K562 (cell line): ENCODE measurements around the gene IRF1. TPM values are rescaled to one million over a fixed set of nuclear protein-coding genes. Genes with fewer than 3 reads are reported as not detected.

Experiments
- CTBP1 ChIP-seq: fragments of 450-650 bp; IDR thresholded peaks from 2 replicates; pipeline ENCODE4 v1.6.1; 2016; ENCODE audit warnings: borderline replicate concordance
- FOXK2 ChIP-seq, 2 experiments: fragments of 450-650 bp; IDR thresholded peaks in 1 of 2; conservative IDR thresholded peaks in 1 of 2; 2 replicates each; pipeline ENCODE4 v1.6.1; 2016; ENCODE audit warnings: low read depth in 2 of 2, mild to moderate bottlenecking in 1 of 2
- GATAD2B ChIP-seq: fragments of 450-650 bp; IDR thresholded peaks from 2 replicates; pipeline ENCODE4 v1.6.1; 2017; ENCODE audit warnings: mild to moderate bottlenecking, borderline replicate concordance
- KLF10 ChIP-seq: fragments of 250-450 bp; sonication (Bioruptor Pico); IDR thresholded peaks from 2 replicates; pipeline ENCODE4 v1.6.1; 2021; ENCODE audit warnings: matching md5 sums
- LARP7 ChIP-seq: fragments of 450-650 bp; IDR thresholded peaks from 2 replicates; pipeline ENCODE4 v1.6.1; 2016
- MBD2 ChIP-seq: sonication (generic); IDR thresholded peaks from 2 replicates; pipeline ENCODE4 v1.6.1; 2016; ENCODE audit warnings: low read depth, borderline replicate concordance
- MXI1 ChIP-seq: IDR thresholded peaks from 2 replicates; pipeline ENCODE4 v1.6.1; 2011; ENCODE audit warnings: low read depth, mild to moderate bottlenecking, improper control_type of control experiment, low read length
- PCBP2 ChIP-seq: fragments of 200-400 bp; formaldehyde crosslinking; IDR thresholded peaks from 2 replicates; pipeline ENCODE4 v1.6.1; 2018; ENCODE audit warnings: low read length, low read depth, mild to moderate bottlenecking, moderate library complexity; ENCODE audit not compliant: poor library complexity, severe bottlenecking
- POLR2B ChIP-seq: fragments of 450-650 bp; IDR thresholded peaks from 2 replicates; pipeline ENCODE4 v1.6.1; 2018; ENCODE audit warnings: low read depth; ENCODE audit not compliant: partially characterized antibody
- RNF2 ChIP-seq: sonication (generic); IDR thresholded peaks from 2 replicates; pipeline ENCODE4 v1.6.1; 2016
- ZFP1 ChIP-seq: fragments of 450-650 bp; formaldehyde crosslinking; IDR thresholded peaks from 2 replicates; pipeline ENCODE4 v1.4.0; 2020; ENCODE audit warnings: mild to moderate bottlenecking, mixed read lengths
- ZNF124 ChIP-seq: sonication (generic); formaldehyde crosslinking; IDR thresholded peaks from 2 replicates; pipeline ENCODE4 v1.8.1; 2022; ENCODE audit warnings: missing genetic modification reagents
- ZNF263 ChIP-seq: sonication (generic); formaldehyde crosslinking; IDR thresholded peaks from 2 replicates; pipeline ENCODE4 v1.8.0; 2022; ENCODE audit warnings: mild to moderate bottlenecking, missing genetic modification reagents, borderline replicate concordance
- polyA plus RNA-seq, 8 experiments: library from polyadenylated mRNA; depleted of rRNA in 4 of 8; stranded (reverse) in 5 of 8; unstranded in 3 of 8; fragments of >200 nt; fragmentation: Nextera tagmentation in 2 of 8; fragmentation: Illumina TruSeq in 1 of 8; extraction: Ambion mirVana in 2 of 8; extraction: Trizol in 1 of 8; gene quantifications; 2 replicates each; pipeline versions ENCODE4 v1.2.1 to v1.2.3, GENCODE V29; 2011 to 2014; ENCODE audit warnings: inconsistent platforms in 1 of 8, missing spikeins in 1 of 8
- total RNA-seq, 7 experiments: library from RNA; depleted of rRNA in 6 of 7; stranded (reverse); fragments of >200 nt in 6 of 7; fragmentation: Illumina TruSeq in 2 of 7; extraction: Trizol in 2 of 7; gene quantifications; 2 replicates each; pipeline versions ENCODE4 v1.2.1 to v1.2.3, GENCODE V29; 2011 to 2021; ENCODE audit warnings: low replicate concordance in 1 of 7
- TF ChIP-seq, protein P1 (sequence below): sonication (generic); formaldehyde crosslinking; IDR thresholded peaks from 2 replicates; pipeline ENCODE4 v1.8.0; 2022; ENCODE audit warnings: mild to moderate bottlenecking, missing genetic modification reagents, borderline replicate concordance
- TF ChIP-seq, protein P2 (sequence below): fragments of 450-650 bp; IDR thresholded peaks from 2 replicates; pipeline ENCODE4 v1.6.1; 2016; ENCODE audit warnings: missing biosample characterization, missing genetic modification characterization
- TF ChIP-seq, protein P3 (sequence below): fragments of 450-650 bp; IDR thresholded peaks from one replicate; pipeline ENCODE4 v1.6.1; 2018; ENCODE audit warnings: mild to moderate bottlenecking, moderate library complexity; ENCODE audit not compliant: partially characterized antibody
- TF ChIP-seq, protein P4 (sequence below), 2 experiments: fragments of 450-650 bp; IDR thresholded peaks; 2 replicates each; pipeline ENCODE4 v1.6.1; 2016
- TF ChIP-seq, protein P5 (sequence below): fragments of 450-650 bp; IDR thresholded peaks from 2 replicates; pipeline ENCODE4 v1.6.1; 2016
- TF ChIP-seq, protein P6 (sequence below), 2 experiments: fragments of 450-650 bp in 1 of 2; sonication (generic) in 1 of 2; formaldehyde crosslinking in 1 of 2; IDR thresholded peaks in 1 of 2; conservative IDR thresholded peaks in 1 of 2; 2 replicates each; pipeline versions ENCODE4 v1.6.1 to v1.8.1; 2016 to 2023; ENCODE audit warnings: mild to moderate bottlenecking in 2 of 2, moderate library complexity in 2 of 2, inconsistent platforms in 1 of 2, missing genetic modification reagents in 1 of 2

The IRF1 gene
- total and polyA plus RNA-seq, 9 of the 15 experiments (the other 6 are each of a cell fraction or from before 2014, with no cell fraction given) = 1.1 to 12.3 (median 5.9) TPM

DNA sequence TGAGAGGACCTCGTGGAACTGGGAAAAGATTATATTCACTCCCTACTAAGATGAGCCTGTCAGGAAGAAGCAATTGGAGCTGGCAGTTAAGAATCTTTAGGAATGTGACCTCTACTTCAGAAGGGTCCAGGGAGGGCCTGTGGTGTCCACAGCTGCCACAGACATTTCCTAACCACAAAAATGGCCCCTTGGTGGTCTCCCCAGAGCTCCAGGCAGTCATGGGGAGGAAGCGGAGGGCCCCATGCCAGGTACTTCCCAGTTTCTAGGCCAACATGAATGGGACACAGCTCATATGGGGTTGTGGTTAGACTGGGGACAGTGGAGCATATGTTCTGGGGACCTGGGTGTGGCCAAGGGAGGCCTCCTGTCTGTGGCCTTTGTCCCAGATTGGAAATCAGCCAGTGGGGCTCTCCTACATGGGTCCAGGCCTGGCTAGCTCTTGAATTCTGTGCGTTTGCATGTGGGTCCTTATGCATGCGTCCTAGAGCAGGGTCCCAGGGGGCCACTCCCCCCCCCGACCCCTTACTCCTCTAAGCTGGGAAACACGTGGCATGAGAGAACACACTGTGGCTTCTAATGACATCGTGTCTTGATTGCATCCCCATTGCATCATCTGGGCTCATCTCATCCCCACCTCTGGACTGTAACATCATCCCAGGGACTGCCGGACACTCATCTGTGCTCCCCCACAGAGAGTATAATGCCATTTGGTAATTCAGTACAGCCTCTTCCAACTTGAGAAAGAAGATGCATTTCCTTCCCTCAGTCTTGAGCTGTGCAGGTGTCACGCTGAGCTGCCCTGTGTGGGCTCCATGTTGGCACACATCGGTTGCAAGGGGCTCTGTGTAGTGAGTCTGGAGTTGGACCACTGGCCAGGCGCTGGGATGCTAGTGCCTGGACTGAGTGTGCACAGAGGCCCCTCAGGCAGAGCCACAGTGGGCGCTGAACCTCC lies 31.3 kb downstream of the IRF1 start (continued):
- TF ChIP-seq, protein P1, sequence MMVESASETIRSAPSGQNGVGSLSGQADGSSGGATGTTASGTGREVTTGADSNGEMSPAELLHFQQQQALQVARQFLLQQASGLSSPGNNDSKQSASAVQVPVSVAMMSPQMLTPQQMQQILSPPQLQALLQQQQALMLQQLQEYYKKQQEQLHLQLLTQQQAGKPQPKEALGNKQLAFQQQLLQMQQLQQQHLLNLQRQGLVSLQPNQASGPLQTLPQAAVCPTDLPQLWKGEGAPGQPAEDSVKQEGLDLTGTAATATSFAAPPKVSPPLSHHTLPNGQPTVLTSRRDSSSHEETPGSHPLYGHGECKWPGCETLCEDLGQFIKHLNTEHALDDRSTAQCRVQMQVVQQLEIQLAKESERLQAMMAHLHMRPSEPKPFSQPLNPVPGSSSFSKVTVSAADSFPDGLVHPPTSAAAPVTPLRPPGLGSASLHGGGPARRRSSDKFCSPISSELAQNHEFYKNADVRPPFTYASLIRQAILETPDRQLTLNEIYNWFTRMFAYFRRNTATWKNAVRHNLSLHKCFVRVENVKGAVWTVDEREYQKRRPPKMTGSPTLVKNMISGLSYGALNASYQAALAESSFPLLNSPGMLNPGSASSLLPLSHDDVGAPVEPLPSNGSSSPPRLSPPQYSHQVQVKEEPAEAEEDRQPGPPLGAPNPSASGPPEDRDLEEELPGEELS = no peak
- TF ChIP-seq ZFP1 (CRISPR knock-in tag) (no peak), PCBP2 (no peak), GATAD2B (no peak), FOXK2 (conservative IDR thresholded peaks at IDR 0.05 in 1 of 2, IDR thresholded peaks at IDR 0.05 in 1 of 2; ENCODE audit: low read depth in 2 of 2) (no peak), ZNF263 (peak; percentile 48; the same call in 1 of the 2 replicates), ZNF124 (CRISPR knock-in tag) (no peak), RNF2 (0 out of 2 replicates have a peak, but pooled peaks have one; percentile 63), MBD2 (no peak), MXI1 (no peak), POLR2B (no peak), LARP7 (no peak), CTBP1 (peak; percentile 98), KLF10 (CRISPR knock-in tag) (no peak)
- TF ChIP-seq, protein P2, sequence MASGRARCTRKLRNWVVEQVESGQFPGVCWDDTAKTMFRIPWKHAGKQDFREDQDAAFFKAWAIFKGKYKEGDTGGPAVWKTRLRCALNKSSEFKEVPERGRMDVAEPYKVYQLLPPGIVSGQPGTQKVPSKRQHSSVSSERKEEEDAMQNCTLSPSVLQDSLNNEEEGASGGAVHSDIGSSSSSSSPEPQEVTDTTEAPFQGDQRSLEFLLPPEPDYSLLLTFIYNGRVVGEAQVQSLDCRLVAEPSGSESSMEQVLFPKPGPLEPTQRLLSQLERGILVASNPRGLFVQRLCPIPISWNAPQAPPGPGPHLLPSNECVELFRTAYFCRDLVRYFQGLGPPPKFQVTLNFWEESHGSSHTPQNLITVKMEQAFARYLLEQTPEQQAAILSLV = peak; percentile 93
- TF ChIP-seq, protein P3, sequence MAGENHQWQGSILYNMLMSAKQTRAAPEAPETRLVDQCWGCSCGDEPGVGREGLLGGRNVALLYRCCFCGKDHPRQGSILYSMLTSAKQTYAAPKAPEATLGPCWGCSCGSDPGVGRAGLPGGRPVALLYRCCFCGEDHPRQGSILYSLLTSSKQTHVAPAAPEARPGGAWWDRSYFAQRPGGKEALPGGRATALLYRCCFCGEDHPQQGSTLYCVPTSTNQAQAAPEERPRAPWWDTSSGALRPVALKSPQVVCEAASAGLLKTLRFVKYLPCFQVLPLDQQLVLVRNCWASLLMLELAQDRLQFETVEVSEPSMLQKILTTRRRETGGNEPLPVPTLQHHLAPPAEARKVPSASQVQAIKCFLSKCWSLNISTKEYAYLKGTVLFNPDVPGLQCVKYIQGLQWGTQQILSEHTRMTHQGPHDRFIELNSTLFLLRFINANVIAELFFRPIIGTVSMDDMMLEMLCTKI = no peak
- TF ChIP-seq, protein P4, sequence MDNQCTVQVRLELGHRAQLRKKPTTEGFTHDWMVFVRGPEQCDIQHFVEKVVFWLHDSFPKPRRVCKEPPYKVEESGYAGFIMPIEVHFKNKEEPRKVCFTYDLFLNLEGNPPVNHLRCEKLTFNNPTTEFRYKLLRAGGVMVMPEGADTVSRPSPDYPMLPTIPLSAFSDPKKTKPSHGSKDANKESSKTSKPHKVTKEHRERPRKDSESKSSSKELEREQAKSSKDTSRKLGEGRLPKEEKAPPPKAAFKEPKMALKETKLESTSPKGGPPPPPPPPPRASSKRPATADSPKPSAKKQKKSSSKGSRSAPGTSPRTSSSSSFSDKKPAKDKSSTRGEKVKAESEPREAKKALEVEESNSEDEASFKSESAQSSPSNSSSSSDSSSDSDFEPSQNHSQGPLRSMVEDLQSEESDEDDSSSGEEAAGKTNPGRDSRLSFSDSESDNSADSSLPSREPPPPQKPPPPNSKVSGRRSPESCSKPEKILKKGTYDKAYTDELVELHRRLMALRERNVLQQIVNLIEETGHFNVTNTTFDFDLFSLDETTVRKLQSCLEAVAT (IDR thresholded peaks at IDR 0.05) = peak in 1 of 2 experiments; percentile 46; a peak in 1 of 4 replicates
- TF ChIP-seq, protein P5, sequence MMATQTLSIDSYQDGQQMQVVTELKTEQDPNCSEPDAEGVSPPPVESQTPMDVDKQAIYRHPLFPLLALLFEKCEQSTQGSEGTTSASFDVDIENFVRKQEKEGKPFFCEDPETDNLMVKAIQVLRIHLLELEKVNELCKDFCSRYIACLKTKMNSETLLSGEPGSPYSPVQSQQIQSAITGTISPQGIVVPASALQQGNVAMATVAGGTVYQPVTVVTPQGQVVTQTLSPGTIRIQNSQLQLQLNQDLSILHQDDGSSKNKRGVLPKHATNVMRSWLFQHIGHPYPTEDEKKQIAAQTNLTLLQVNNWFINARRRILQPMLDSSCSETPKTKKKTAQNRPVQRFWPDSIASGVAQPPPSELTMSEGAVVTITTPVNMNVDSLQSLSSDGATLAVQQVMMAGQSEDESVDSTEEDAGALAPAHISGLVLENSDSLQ = no peak
- TF ChIP-seq, protein P6, sequence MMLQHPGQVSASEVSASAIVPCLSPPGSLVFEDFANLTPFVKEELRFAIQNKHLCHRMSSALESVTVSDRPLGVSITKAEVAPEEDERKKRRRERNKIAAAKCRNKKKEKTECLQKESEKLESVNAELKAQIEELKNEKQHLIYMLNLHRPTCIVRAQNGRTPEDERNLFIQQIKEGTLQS (IDR thresholded peaks at IDR 0.05) = peak; percentile 99
- TF ChIP-seq, protein P6 (CRISPR knock-in tag; conservative IDR thresholded peaks at IDR 0.05) = no peak
